ENCODE results near the gene NR3C1.

Gene NR3C1

DNA sequence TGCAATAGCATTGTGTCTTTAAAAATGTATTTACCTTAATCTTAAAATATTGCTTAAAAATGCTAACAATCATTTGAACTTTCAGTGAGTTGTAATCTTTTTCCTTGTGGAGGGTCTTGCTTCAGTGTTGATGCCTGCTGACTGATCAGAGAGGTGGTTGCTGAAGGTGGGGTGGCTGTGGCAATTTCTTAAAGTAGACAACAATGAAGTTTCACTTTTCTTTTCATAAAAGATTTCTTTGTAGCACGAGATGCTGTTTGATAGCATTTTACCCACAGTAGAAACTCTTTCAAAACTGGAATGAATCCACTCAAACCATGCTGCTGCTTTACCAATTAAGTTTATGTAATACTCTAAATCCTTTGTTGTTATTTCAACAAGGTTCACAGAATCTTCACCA, 50.8 kb downstream of the NR3C1 start:
- Histone ChIP-seq H3K9me2 (replicated peaks; ENCODE audit: insufficient read depth, low read length) (no peaks in the 10 kb centered on the region), H3K4me2 (ENCODE audit: low read depth, low read length, poor library complexity, severe bottlenecking) (no peak overlapping the region), H2AFZ (ENCODE audit: low read depth, low read length, severe bottlenecking) (no peak overlapping the region), H3K9me3 (ENCODE audit: insufficient read depth, low read length) (no peaks in the 10 kb centered on the region), H3K27ac (ENCODE audit: low read depth, low read length) (no peak overlapping the region), H3K79me2 (ENCODE audit: insufficient read depth, low read length) (peaks cover 100% of the 10 kb centered on the region), H3K9ac (ENCODE audit: low read length) (no peak overlapping the region), H3F3A (ENCODE audit: insufficient read depth) (peaks cover 5% of the 10 kb centered on the region; the same call in 1 of the 2 replicates), H3K36me3 (ENCODE audit: low read length) (peaks cover 3% of the 10 kb centered on the region; the same call in 1 of the 2 replicates), H3K4me3 (ENCODE audit: insufficient read depth, low read length, poor library complexity, severe bottlenecking) (no peak overlapping the region), H4K20me1 (ENCODE audit: low read depth, low read length) (peaks cover 39% of the 10 kb centered on the region), H3K27me3 (ENCODE audit: low read length) (no peaks in the 10 kb centered on the region)
- TF ChIP-seq, protein P1, sequence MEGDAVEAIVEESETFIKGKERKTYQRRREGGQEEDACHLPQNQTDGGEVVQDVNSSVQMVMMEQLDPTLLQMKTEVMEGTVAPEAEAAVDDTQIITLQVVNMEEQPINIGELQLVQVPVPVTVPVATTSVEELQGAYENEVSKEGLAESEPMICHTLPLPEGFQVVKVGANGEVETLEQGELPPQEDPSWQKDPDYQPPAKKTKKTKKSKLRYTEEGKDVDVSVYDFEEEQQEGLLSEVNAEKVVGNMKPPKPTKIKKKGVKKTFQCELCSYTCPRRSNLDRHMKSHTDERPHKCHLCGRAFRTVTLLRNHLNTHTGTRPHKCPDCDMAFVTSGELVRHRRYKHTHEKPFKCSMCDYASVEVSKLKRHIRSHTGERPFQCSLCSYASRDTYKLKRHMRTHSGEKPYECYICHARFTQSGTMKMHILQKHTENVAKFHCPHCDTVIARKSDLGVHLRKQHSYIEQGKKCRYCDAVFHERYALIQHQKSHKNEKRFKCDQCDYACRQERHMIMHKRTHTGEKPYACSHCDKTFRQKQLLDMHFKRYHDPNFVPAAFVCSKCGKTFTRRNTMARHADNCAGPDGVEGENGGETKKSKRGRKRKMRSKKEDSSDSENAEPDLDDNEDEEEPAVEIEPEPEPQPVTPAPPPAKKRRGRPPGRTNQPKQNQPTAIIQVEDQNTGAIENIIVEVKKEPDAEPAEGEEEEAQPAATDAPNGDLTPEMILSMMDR (IDR thresholded peaks at IDR 0.05; ENCODE audit: insufficient read depth, low read length, poor library complexity, severe bottlenecking) = no peak
- no peak for TF ChIP-seq EZH2phosphoT487 (conservative IDR thresholded peaks at IDR 0.05; ENCODE audit: low read length)

DNA sequence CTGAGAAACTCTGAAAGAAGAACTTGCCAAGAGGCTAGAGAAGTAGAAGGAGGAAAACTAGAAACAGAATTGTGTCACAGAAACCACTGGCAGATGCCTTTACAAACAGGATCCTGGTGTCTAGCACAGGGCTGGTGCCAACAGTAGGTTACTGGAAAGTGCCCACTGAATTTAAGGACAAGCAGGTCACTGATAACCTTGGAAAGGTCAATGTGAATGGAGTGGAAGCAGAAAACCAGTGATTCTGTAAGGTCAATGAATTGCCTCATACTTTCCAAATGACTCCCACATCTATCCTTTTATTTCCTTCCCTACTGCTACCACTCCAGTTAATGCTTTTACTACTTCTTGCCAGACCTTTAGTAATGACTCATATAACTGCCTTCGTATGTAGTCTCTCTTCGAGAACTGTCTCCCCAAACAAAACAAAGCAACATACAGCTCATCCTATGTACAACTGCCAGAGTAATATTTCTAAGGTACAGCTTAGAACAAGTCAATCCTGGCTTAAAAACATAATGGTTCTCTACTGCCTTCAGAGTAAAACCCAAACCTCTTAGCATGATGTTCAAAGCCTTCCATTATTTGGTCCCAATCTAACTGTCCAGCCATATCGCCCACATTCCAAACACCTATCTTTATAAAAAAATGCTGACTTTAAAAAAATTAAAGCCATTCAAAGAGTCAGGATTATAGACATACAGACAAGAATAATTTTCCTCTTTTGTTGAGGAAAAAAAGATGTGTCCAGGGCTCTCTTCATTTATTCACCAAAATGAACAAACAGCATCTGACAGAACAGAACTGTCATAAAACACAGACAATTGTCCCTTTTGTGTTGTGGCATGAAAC, 52.5 kb downstream of the NR3C1 start:
- no peak overlapping the region for H3K4me2 ChIP-seq (ENCODE audit: low read depth, low read length, poor library complexity, severe bottlenecking)
- 0 out of 2 replicates have a peak, but pooled peaks cover 10% of the 10 kb centered on the region for H3F3A ChIP-seq (ENCODE audit: insufficient read depth)

DNA sequence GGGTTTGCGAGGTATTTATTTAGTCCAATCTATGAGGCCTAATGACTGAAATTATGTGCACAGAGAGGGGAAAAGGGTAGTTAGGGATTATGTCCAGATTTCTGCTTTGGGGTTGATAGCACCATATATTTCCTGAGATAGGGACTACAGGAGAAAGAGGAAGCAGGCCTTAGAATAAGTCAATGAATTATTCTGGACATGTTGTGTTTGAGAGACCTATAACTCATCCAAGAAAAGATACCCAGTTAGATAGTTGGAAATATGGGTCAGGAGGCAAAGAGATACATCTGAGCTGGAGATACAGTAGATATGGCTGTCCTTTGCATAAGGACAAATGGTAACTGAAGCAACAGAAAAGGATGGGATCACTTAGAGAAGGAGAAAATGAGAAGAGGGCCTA, 53.1 kb downstream of the NR3C1 start:
- H3K36me3 ChIP-seq (ENCODE audit: low read length) = no peaks in the 10 kb centered on the region
- no peaks in the 10 kb centered on the region for H3K9me2 ChIP-seq (replicated peaks; ENCODE audit: insufficient read depth, low read length)
- H3K79me2 ChIP-seq (ENCODE audit: insufficient read depth, low read length) = peaks cover 100% of the 10 kb centered on the region
- peaks cover 33% of the 10 kb centered on the region for H4K20me1 ChIP-seq (ENCODE audit: low read depth, low read length)
- H3K4me2 ChIP-seq (ENCODE audit: low read depth, low read length, poor library complexity, severe bottlenecking) = no peak overlapping the region
- H3K9ac ChIP-seq (ENCODE audit: low read length) = no peak overlapping the region
- no peak overlapping the region for H3K4me3 ChIP-seq (ENCODE audit: insufficient read depth, low read length, poor library complexity, severe bottlenecking)
- H3K27ac ChIP-seq (ENCODE audit: low read depth, low read length) = no peak overlapping the region
- no peaks in the 10 kb centered on the region for H3K9me3 ChIP-seq (ENCODE audit: insufficient read depth, low read length)
- no peak overlapping the region for H2AFZ ChIP-seq (ENCODE audit: low read depth, low read length, severe bottlenecking)
- no peak for TF ChIP-seq EZH2phosphoT487 (conservative IDR thresholded peaks at IDR 0.05; ENCODE audit: low read length)
- 0 out of 2 replicates have a peak, but pooled peaks cover 10% of the 10 kb centered on the region for H3F3A ChIP-seq (ENCODE audit: insufficient read depth)
- no peaks in the 10 kb centered on the region for H3K27me3 ChIP-seq (ENCODE audit: low read length)

More for the DNA sequence above, 52.5 kb downstream of the NR3C1 start:
- Histone ChIP-seq H3K9me2 (replicated peaks; ENCODE audit: insufficient read depth, low read length) (no peaks in the 10 kb centered on the region), H4K20me1 (ENCODE audit: low read depth, low read length) (peaks cover 30% of the 10 kb centered on the region), H3K27me3 (ENCODE audit: low read length) (no peaks in the 10 kb centered on the region), H3K4me3 (ENCODE audit: insufficient read depth, low read length, poor library complexity, severe bottlenecking) (no peak overlapping the region), H3K36me3 (ENCODE audit: low read length) (no peaks in the 10 kb centered on the region), H3K9ac (ENCODE audit: low read length) (no peak overlapping the region), H3K27ac (ENCODE audit: low read depth, low read length) (no peak overlapping the region), H2AFZ (ENCODE audit: low read depth, low read length, severe bottlenecking) (no peak overlapping the region), H3K9me3 (ENCODE audit: insufficient read depth, low read length) (no peaks in the 10 kb centered on the region), H3K79me2 (ENCODE audit: insufficient read depth, low read length) (peaks cover 100% of the 10 kb centered on the region)
- TF ChIP-seq, protein P1 (IDR thresholded peaks at IDR 0.05; ENCODE audit: insufficient read depth, low read length, poor library complexity, severe bottlenecking) = no peak
- no peak for TF ChIP-seq EZH2phosphoT487 (conservative IDR thresholded peaks at IDR 0.05; ENCODE audit: low read length)

DNA sequence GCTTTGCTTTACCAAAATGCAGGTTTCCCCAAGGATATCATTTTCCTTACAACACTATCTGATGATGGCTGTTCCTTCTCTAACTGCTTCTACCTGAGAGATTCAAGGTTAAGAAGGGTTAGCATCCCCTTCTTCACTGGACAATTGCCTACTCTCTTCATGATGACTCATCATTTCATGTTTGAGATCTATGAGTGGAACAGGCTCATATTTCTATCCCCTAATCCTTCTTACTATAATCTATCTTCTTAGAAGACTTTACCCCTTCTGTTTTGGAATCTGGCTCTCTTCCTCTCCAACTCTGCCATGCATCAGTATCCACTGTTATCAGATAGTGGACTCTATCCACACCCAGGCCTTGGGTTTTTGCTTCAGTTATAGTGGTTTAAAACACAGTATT, 54.3 kb downstream of the NR3C1 start:
- Histone ChIP-seq H3K4me3 (ENCODE audit: insufficient read depth, low read length, poor library complexity, severe bottlenecking) (no peak overlapping the region), H3F3A (ENCODE audit: insufficient read depth) (0 out of 2 replicates have a peak, but pooled peaks cover 10% of the 10 kb centered on the region), H2AFZ (ENCODE audit: low read depth, low read length, severe bottlenecking) (no peak overlapping the region), H4K20me1 (ENCODE audit: low read depth, low read length) (peaks cover 28% of the 10 kb centered on the region), H3K4me2 (ENCODE audit: low read depth, low read length, poor library complexity, severe bottlenecking) (no peak overlapping the region), H3K9me2 (replicated peaks; ENCODE audit: insufficient read depth, low read length) (no peaks in the 10 kb centered on the region), H3K9ac (ENCODE audit: low read length) (no peak overlapping the region), H3K27me3 (ENCODE audit: low read length) (no peaks in the 10 kb centered on the region), H3K27ac (ENCODE audit: low read depth, low read length) (no peak overlapping the region), H3K9me3 (ENCODE audit: insufficient read depth, low read length) (no peaks in the 10 kb centered on the region), H3K36me3 (ENCODE audit: low read length) (no peaks in the 10 kb centered on the region), H3K79me2 (ENCODE audit: insufficient read depth, low read length) (peaks cover 100% of the 10 kb centered on the region)
- TF ChIP-seq, protein P1 (IDR thresholded peaks at IDR 0.05; ENCODE audit: insufficient read depth, low read length, poor library complexity, severe bottlenecking) = no peak
